Measurements from ENCODE around the gene FAM89A. TPM values are rescaled to one million over a fixed set of nuclear protein-coding genes. Genes with fewer than 3 reads are reported as not detected.

Gene FAM89A
- total and polyA plus RNA-seq, 2 of the 8 experiments (the other 6 are each of a cell fraction or from before 2014, with no cell fraction given): 2.1 to 2.2 TPM

DNA sequence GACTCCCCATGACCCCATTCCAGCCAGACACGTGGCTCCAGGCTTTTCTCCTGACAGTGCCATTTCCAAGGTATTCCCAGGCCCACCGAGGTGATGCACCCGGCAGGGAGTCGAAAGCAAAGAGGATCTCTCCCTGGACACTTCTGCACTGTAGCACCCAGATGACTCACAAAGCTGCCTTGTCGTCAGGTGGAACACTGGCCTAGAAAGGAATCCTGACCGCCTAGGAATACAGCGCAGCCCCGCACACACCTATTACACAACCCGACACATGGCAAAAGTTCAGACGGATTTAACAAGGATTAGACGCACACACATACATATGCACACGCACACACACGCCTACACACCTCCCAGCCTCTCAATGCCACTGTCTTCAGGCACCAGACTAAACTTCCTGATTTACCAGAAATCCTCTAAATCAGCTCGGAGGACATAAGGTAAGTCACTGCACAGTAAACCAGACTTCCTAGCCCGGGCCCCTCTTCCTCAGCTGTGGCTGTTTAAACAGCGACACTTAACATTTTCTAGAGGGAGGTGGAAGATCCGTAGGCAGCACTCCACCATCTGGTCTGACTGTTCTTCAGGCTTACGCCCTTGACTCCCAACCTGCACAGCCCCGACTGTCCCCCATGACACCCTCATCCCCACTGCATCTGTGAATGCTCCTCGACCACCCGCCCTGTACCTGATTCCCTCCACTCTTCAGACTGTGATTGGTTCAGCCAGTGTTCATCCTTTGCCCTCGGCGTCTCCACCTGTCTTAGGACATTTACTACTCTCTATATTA is 12.7 kb downstream of the FAM89A start (continued):
- TF ChIP-seq RBBP5 (IDR thresholded peaks at IDR 0.05; ENCODE audit: borderline replicate concordance, low read depth, low read length) (no peak), RAD21 (IDR thresholded peaks at IDR 0.05 in 1 of 2, conservative IDR thresholded peaks at IDR 0.05 in 1 of 2; ENCODE audit: low read depth in 2 of 2, low read length in 2 of 2) (no peak), SP1 (IDR thresholded peaks at IDR 0.05; ENCODE audit: low read depth, low read length) (no peak), CEBPB (IDR thresholded peaks at IDR 0.05; ENCODE audit: low read depth, low read length) (no peak), FOSL1 (IDR thresholded peaks at IDR 0.05; ENCODE audit: insufficient read depth, low read depth, low read length) (no peak), BRCA1 (IDR thresholded peaks at IDR 0.05; ENCODE audit: low read depth, low read length) (no peak), TCF12 (IDR thresholded peaks at IDR 0.05; ENCODE audit: low read depth, low read length) (no peak), EZH2 (IDR thresholded peaks at IDR 0.05; ENCODE audit: low read depth, low read length, severe bottlenecking) (no peak), NRF1 (IDR thresholded peaks at IDR 0.05; ENCODE audit: low read depth, low read length) (no peak), NANOG (IDR thresholded peaks at IDR 0.05; ENCODE audit: insufficient read depth, low read depth, low read length, poor library complexity, severe bottlenecking) (no peak)
